ENCODE data around the gene GRK5.

The GRK5 gene

GRCh38 chr10:119339109-119339508 lies 131.7 kb downstream of the GRK5 start:
- no peak overlapping the region for H3K27ac ChIP-seq
- H3K4me1 ChIP-seq = peaks cover 26% of the 10 kb centered on the region
- no peak overlapping the region for H3K4me2 ChIP-seq (ENCODE audit: low read length)
- no peak for TF ChIP-seq CTCF (IDR thresholded peaks at IDR 0.05)
- no peaks in the 10 kb centered on the region for H3K36me3 ChIP-seq (ENCODE audit: control insufficient read depth, insufficient read depth, low read length)
- H3K79me2 ChIP-seq = peaks cover 68% of the 10 kb centered on the region
- H3K4me3 ChIP-seq (ENCODE audit: low read depth, low read length) = no peak overlapping the region
- no peaks in the 10 kb centered on the region for H3K27me3 ChIP-seq (ENCODE audit: control insufficient read depth, insufficient read depth, low read length)
- no peaks in the 10 kb centered on the region for H3K9me3 ChIP-seq (ENCODE audit: control insufficient read depth, low read length)
- no peak overlapping the region for H2AFZ ChIP-seq
- no peak overlapping the region for H3K9ac ChIP-seq

GRCh38 chr10:119340893-119341458 lies 133.6 kb downstream of the GRK5 start:
- Histone ChIP-seq H3K9ac (no peak overlapping the region), H3K27ac (peak overlapping the region; percentile 22), H3K4me3 (ENCODE audit: low read depth, low read length) (no peak overlapping the region), H2AFZ (no peak overlapping the region), H3K79me2 (peaks cover 72% of the 10 kb centered on the region), H3K9me3 (ENCODE audit: control insufficient read depth, low read length) (no peaks in the 10 kb centered on the region), H3K4me1 (peaks cover 16% of the 10 kb centered on the region), H3K27me3 (ENCODE audit: control insufficient read depth, insufficient read depth, low read length) (no peaks in the 10 kb centered on the region), H3K36me3 (ENCODE audit: control insufficient read depth, insufficient read depth, low read length) (no peaks in the 10 kb centered on the region), H3K4me2 (ENCODE audit: low read length) (no peak overlapping the region)
- no peak for TF ChIP-seq CTCF (IDR thresholded peaks at IDR 0.05)

- TF ChIP-seq CTCF (IDR thresholded peaks at IDR 0.05) = no peak
- no peaks in the 10 kb centered on the region for H3K9me3 ChIP-seq (ENCODE audit: control insufficient read depth, low read length)
- H3K4me2 ChIP-seq (ENCODE audit: low read length) = no peak overlapping the region
- no peaks in the 10 kb centered on the region for H3K27me3 ChIP-seq (ENCODE audit: control insufficient read depth, insufficient read depth, low read length)
- no peak overlapping the region for H3K9ac ChIP-seq
- H3K36me3 ChIP-seq (ENCODE audit: control insufficient read depth, insufficient read depth, low read length) = no peaks in the 10 kb centered on the region
- H3K4me1 ChIP-seq = peaks cover 9% of the 10 kb centered on the region
- peaks cover 68% of the 10 kb centered on the region for H3K79me2 ChIP-seq
- peak overlapping the region; percentile 22 for H3K27ac ChIP-seq
- H3K4me3 ChIP-seq (ENCODE audit: low read depth, low read length) = no peak overlapping the region
- no peak overlapping the region for H2AFZ ChIP-seq
Measured at GRCh38 chr10:119341459-119342301, 134.3 kb downstream of the GRK5 start.

GRCh38 chr10:119342335-119342734 lies 135.0 kb downstream of the GRK5 start:
- no peak overlapping the region for H3K27ac ChIP-seq
- H3K9me3 ChIP-seq (ENCODE audit: control insufficient read depth, low read length) = no peaks in the 10 kb centered on the region
- H3K79me2 ChIP-seq = peaks cover 68% of the 10 kb centered on the region
- H3K4me3 ChIP-seq (ENCODE audit: low read depth, low read length) = no peak overlapping the region
- H3K4me1 ChIP-seq = peaks cover 9% of the 10 kb centered on the region
- H3K4me2 ChIP-seq (ENCODE audit: low read length) = no peak overlapping the region
- no peaks in the 10 kb centered on the region for H3K27me3 ChIP-seq (ENCODE audit: control insufficient read depth, insufficient read depth, low read length)
- no peak for TF ChIP-seq CTCF (IDR thresholded peaks at IDR 0.05)
- H3K9ac ChIP-seq = no peak overlapping the region
- no peak overlapping the region for H2AFZ ChIP-seq
- H3K36me3 ChIP-seq (ENCODE audit: control insufficient read depth, insufficient read depth, low read length) = no peaks in the 10 kb centered on the region
